NCI-H1092 (cell line): ENCODE data around the gene OTOP1.
"Not testable (repeated sequence)": the region's sequence is repeated elsewhere in the genome, so short reads cannot be mapped to it uniquely, and the experiment has no call there.

Experiments used
- DNase-seq: peaks from one replicate; lab custom pipeline; 2025; lab: John Stamatoyannopoulos, UW

OTOP1 gene

DNA sequence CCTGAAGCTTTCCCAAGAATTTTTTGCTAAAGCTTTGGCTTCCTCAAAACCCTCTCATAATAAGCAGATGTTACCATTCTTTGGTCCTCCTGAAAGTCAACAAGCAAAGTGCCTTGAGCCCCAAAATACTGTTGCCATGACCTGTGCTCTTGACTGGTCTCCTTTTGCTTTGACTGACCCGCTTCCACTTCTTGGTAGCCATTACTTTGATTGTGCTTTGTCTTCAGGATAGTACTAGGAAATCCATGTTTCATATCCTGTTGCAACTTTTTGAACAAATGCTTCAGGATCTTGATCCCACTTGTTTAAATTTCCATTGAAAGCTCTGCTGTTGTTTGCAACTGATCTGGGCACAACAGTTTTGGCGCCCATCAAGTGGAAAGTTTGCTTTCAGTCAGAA is 6.9 kb upstream of the OTOP1 start:
- no peak for DNase-seq

DNA sequence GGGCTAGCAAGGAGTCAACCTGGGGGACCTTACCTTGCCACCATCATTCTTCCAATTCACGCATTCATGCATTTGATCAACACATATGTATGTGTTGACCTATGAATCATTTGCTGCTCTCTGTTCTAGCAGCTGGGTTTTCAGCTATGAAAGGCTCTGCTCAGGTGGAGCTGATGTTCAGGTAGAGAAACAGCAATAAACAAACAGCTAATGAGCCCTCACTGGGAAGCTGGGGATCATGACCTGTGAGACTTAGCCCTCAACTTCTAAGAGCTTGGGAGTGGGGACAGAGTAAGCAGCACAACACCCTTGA is 1.6 kb upstream of the OTOP1 start:
- no peak for DNase-seq

DNA sequence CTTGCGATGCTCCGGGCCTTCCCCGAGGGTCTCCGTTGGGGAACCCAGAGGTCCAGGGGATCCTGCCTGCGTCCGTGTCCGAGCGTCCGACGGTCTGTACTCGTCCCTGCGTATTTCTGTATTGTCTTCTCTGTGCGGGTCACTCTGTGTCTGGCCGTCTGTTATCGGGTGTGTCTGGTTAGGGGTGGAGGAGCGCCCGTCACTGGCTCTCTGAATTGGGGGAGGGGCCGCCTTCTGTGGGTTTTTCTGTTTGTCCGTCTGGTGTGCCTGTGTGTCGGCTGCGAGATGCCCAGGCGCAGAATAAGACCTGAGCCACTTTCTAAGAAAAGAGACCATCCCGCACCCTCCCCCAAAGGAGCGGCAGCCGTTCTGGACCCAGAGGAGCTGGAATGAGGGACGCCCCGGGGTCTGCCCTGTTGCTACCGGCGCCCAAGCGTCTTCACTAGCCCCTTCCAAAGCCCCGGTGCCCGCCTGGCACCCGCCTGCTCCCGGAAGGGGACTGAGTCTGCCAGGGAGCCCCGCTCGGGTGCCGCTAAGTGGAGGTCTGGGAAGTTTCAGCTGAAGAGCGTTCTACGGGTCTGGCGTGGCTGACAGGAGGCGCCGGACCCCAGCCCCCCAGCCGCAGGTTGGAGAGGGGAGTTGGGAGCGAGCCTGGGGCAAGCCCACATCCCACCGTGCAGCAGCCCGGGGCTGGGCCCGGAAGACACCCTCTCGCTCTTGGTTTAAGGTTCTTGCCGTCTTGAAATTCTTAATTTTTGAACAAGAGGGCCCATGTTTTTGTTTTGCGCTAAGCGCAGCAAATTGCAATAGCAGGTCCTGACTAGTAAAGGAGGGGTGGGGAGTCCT is 1.0 kb upstream of the OTOP1 start:
- no peak for DNase-seq

DNA sequence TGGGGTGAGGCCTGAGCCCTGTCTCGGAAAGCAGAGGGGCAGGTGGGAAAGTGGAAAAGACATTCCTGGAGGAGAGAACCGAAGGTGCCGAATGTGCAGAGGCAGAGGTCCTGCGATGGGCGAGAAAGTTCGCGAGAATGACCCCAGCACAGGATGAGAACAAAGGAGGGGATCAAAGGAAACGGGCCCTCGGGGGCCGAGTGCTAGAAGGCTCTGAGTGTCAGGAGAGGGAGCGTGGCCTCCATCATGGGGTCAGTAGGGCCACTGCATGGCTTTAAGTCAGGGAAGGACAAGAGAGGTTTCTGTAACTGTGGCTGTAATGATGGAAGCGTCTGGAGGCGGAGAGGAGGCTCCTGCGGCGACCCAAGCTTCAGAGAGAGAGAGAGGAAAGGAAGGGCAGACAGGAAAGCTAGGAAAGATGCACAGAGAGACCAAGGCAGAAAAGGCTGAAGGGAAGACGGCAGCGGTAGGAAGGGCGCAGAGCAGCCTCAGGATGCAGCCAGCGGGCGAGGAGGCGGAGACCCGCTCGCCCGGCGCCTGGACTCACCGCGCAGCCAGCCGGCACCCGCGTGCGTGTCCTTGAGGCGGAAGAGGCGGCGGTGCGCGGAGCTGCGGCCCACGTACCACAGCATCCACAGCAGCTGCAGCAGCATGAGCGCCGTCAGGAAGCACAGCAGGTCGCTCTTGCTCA is 669 bp downstream of the OTOP1 start:
- DNase-seq = no peak

DNA sequence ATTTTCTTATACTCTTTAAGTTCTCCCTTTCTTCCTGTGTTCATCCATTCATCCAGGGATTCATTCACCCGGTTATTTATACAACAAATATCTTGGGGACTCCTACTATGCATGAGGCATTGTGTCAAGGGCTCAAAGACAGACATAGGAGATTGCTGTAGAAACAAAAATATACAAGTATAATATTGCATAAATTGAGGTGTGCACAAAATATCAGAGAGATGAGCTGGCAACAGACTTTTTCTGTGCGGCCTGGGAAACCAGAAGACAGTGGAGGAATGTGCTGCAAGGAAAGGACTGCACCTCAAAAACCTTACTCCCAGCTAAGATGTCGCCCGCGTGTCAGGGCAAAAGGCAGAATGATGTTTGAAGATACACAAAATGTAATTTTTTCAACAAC is 9.6 kb downstream of the OTOP1 start:
- DNase-seq = no peak

DNA sequence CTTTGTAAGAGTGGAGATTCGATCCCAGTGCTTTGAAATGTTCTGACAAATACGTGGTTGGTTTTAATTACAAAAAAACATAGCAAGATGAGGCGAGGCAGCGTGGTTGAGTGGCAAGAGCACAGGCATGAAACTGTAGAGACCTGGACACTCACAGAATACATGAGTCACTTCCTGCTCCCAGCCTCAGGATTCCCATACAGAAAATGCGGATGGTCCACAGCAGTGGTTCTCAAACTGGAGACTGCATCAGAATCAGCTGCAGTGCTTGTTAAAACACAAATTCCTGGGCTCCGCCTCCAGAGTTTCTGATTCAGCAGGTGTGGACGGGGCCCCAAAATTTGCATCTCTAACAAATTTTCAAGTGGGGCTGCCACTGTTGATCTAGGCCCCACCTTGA is 10.1 kb downstream of the OTOP1 start:
- DNase-seq = no peak

DNA sequence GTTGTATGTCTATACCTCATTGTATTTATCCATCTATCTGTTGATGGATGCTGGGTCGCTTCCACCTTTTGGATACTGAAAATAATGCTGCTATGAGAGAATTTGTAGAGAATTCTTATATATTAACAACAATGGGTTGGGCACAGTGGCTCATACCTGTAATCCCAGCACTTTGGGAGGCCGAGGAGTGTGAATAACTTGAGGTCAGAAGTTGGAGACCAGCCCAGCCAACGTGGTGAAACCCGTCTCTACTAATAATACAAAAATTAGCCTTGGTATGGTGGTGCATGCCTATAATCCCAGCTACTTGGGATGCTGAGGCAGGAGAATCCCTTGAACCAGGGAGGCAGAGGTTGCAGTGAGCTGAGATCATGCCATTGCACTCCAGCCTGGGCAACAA is 13.1 kb downstream of the OTOP1 start:
- DNase-seq = not testable (repeated sequence)

DNA sequence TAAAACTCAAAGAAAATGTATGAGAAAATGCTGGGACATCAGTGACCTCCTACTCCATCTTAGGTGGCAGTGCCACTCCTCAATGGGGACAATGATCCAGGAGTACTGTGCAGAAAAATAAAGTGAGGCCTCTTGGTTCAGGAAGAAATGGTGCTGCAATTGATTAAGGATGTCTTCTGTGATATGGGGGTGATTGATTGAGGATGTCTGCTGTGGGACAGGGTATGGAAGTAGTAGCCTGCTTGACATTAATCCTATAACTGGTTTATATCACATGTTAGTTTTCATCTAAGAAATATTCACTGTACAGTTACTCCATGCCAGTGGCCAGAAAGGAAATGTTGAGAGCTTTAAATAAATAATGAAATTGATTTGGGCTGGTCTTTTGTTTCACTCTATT is 20.5 kb downstream of the OTOP1 start:
- DNase-seq = no peak

DNA sequence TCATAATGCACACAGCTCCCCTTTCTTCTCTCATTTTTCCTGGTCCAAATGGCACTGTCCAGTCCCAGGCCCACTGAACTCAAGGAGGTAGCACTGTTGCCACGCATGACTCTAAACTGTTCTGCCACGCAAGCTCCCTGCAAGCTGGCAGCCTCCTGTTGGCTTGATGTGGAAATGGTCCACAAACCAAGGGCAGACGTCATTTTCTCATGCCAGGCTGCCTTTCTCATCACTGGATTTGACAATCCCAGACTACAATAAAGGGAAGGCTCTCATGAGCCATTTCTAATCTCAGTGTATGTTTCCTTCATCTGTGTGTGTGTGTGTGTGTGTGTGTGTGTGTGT is 22.4 kb downstream of the OTOP1 start:
- DNase-seq = no peak

DNA sequence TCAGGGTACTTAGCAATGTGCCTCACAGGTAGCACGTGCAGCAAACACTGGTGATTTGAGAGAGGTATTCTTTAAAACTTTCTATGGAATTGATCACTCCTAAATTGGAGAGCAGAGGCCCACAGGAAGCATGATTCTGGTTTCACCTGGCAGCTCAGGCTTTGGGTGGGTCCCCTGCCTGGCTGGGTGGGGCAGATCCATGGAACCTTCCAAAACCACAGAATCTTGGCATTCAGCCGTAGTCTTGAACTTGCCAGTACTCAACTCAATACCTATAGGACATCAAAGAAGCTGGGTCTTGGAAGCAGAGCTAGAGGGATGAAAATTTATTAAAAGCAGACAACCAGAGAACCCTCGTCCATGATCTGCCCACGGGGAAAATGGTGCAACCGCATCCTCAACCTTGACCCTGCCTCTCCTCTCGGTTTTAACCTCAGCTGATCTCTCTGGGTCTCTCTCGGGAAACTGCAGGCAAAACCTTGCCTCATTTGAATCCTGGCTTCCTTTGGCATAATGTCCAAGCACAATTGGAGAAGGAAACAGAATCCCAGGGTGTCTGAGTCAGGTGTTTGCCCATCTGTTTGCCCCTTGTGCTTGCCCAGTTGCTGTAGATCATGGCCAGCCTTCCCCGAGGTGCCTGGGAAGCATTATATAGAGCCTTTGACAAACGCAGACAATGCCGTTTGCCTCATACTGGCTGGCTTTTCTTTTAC is 22.9 kb downstream of the OTOP1 start:
- DNase-seq = no peak

DNA sequence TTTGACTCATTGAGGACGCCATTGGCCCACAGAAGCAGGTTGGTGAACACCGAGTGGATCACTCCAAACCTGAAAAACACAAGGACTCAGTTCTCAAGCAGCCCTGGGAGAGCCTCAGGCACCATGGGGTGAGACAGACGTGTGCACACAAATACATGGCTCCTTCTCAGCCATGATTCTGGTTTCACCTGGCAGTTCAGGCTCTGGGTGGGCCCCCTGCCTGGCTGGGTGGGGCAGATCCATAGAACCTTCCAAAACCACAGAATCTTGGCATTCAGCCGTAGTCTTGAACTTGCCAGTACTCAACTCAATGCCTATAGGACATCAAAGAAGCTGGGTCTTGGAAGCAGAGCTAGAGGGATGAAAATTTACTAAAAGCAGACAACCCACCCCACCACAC is 24.2 kb downstream of the OTOP1 start:
- no peak for DNase-seq

DNA sequence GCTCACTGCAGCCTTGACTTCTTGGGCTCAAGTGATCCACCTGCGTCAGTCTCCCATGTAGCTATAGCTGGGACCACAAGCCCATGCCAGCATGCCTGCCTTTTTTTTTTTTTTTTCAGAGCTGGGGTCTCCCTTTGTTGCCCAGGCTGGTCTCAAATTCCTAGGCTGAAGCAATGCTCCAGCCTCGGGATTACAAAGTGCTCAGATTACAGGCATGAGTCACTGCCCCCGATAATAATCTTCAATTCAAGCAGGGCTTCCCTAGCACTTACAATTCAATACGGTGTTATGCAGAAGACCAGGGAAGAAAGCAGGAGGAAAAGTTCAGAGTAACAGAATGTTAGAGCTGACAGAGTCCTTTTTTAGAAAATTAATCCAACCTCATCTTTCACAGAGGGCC is 26.1 kb downstream of the OTOP1 start:
- no peak for DNase-seq

DNA sequence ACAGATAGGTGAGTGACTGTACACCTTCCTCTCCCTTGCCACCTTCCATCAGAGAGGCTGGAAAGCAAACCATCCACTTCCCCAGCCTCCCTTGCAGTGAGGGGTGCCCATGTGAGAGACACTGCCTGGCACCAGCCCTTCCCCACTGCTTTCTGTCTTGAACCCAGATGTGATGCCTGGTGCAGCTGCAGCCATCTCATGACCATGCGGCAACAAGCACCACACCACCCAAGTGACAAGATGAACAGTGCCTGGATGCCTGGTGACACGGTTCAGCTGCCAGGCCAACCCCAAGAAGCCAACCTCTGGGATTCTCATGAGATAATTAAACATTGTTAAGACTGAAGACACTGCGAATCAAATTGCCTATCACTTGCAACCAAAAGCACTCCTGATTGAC is 31.4 kb downstream of the OTOP1 start:
- no peak for DNase-seq

DNA sequence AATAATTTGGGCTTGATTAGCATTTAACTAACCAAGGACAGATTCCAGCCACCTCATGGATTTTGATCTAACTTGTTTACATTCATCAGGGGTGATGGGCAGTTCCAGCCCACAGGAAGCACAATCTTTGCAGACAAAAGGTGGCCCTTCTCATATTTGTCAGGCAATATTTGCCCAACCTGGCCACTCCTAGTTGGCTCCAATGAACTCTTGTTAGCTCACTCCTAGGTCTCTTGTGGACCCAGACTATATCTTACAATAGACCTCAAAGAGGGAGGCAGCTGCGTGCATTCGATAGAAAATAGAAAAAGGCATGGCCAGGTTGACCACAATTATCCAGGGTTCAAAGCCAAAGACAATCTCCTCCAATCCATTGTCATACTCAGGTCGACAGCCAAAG is 38.2 kb downstream of the OTOP1 start:
- DNase-seq = peak; percentile 27

DNA sequence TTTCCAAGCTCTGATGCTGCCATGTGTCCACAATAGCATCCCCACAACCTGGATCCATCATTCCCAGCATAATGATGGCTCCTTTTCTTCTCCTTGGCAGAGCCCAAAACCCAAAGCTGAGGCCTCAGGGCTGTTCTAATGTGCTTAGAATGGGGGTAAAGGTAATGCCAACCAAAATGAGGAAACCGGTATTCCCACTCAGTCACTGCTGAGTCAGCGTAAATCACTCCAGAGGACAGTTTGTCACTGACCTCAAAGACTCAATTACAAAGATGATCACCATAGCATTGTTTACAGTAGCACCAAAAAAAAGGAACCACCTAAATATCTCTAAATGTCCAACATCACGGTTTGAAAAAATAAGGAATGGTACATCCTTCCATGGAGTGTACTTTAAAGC is 41.2 kb downstream of the OTOP1 start:
- no peak for DNase-seq

DNA sequence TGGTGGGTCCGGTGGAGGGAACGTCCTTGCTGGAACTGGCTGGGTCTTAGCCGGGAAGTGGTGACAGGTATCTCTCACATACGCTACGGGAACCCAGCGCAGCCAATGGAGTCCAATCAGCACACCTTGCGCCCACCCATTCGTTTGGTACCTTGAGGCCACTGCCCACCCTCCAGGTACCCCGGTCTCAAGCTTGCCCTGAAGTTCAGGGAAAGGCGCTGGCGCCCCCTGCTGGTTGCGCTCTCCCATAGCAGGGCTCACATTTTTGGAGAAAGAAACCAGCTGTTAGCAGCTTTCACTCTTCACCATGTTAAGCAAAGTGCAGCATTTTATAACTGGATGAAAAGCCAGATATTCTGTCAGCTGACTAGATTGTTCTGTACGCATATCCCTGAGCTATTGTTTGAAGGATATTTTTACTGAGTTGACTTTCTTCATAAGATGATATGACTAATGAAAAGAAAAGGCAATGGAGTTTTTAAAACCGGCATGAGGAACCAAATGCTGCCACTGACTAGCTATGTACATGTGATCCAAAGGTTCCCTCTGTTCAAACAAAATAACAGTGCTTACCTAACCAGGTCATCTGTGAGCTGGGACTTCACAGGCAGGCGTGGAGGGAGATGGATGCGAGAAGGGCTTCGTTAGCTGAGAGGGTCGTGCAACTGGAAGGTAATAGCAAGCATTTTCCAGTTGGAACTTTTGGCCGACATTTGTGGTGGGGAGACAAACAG is 43.7 kb downstream of the OTOP1 start:
- peak; percentile 20 for DNase-seq

DNA sequence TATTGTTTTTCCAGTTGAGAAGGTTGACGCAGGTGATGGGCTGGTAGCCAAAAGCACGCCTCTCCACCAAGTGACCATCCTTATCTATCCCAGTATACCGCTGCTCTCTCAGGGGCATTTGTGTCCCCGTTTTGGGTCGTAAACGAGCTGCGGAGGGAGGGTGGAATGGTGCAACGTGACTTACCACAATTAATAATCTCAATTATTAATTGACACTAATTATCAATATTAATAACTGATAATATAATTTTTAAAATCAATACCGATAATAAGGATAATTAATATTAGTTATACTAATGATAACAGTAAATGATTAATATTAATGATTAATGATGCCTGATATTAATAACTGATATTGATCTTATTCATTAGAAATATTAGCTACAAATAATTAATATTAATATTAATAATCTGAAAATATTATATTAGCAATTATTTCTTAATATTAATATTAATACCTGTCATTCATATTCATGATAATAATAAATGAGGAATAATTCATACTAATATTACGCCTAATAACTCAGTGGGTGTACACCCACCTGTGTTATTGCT is 56.1 kb downstream of the OTOP1 start:
- DNase-seq = no peak

DNA sequence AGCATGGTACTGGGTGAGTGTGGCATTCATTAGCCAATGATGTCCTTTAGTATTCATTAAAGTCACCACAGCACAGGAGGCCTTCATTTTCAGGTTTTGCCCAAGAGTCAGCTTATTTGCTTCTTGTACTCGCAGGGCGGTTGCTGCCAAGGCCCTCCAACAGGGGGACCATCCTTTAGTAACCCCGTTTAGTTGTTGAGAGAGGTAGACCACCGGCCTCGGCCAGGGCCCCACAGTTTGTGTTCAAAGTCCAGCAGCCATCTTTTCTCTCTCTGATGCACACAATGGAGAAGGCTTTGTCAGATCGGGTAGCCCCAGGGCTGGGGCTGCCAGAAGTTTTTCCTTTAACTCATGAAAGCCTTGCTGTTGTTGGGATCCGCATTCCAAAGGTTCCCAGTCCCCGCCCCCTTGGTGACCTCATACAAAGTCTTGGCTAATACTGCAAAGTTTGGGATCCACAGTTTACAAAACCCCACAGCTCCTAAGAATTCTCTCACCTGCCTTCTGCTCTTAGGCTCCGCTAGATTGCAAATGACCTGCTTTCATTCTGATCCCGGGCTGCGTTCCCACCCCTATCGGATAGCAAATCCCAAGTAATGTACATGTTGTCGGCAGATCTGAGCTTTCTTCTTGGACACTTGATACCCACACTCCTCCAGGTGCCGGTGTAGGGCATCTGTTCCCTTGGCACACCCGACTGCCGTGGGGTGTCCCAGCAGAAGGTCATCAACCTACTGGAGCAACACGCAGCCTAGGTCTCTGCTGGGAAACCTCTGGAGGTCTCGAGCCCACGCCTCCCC is 58.5 kb downstream of the OTOP1 start:
- not testable (repeated sequence) for DNase-seq

DNA sequence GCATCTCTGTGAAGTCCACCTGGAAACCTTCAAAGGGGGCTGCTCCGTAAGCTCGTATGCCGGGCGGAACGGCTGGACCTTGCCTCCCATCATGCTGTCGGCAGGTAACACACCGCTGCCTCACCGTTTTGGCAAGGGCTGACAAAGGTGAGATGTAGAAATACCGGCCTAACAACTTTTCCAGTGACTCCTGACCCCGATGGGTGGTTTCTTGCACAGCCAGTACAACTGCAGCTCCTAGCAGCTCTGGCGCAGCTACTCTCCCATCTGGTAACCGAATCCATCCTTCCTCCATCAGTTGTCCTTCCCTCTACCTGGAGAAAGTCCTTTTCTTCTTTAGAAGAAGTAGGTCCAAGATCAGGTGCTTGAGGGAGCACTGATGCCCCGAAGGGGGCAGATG is 59.7 kb downstream of the OTOP1 start:
- DNase-seq = not testable (repeated sequence)

DNA sequence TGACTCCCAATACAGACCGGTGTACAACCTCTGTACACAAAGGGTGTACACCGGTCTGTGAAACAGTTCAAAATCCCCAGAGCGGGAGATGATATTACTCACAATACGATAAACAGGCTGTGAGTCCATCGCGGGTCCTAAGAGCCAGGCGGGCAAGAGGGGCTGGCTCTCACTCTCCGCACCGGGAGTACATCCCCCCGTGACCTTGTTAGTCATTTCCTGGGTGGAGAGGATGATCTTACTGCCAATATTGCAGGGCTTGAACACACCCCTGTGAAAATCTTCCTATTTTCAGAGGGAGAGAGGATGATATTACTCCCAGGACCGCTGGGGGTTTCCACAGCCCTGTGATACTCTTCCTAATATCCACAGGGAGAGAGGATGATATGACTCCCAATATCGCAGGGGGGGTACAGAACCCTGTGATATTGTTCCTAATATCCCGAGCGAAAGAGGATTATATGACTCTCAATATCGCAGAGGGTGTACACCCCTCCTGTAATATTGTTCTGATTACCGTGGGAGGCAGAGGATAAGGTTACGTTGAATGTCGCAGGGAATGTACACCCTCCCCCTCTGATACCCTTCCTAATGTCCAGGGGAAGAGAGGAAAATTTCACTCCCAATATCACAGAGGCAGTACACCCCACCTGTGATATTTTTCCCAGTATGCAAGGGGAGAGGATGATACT is 60.9 kb downstream of the OTOP1 start:
- not testable (repeated sequence) for DNase-seq
